ENCODE data around the gene ZDHHC1.

The ZDHHC1 gene, protein sequence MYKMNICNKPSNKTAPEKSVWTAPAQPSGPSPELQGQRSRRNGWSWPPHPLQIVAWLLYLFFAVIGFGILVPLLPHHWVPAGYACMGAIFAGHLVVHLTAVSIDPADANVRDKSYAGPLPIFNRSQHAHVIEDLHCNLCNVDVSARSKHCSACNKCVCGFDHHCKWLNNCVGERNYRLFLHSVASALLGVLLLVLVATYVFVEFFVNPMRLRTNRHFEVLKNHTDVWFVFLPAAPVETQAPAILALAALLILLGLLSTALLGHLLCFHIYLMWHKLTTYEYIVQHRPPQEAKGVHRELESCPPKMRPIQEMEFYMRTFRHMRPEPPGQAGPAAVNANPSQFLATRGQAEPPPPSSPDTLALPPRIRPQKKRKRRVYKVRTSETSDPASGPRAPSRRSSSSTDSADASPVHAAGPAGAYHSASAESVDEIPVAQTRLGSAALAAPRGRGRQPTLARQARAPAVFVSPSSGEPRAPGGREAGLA

GRCh38 chr16:67415872-67416793 lies at the start of gene ZDHHC1:
Gene ZDHHC1, minus strand, starts transcription at chr16:67416477. Its CDS starts 8,702 bp downstream, at chr16:67407775.
- in situ Hi-C loops (cut with MboI; ENCODE audit: low sequenced_read_pairs): no loop called here

GRCh38 chr16:67464565-67464964 lies 48.3 kb upstream of the ZDHHC1 start:
- in situ Hi-C loops (cut with MboI; ENCODE audit: low sequenced_read_pairs): no loop called here

DNA sequence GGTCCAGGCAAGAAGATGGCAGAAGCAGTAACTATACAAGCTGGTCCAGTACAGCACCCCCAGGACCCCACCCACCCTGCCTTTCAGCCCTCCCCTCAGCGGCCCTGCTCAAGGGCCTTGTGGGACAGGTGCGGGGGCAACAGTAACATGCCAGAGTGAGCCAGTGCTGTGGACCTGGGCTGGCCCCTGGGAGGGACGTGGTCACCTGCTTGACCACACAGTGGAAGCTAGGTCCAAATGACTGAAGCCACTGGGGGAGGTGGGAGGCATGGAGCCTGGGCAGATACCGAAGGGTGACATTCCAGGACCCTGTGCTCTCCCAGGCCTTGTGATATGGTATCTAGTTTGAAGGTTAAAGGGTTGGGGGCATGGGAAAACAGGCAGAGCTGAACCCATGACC lies 47.4 kb upstream of the ZDHHC1 start:
- in situ Hi-C loops (cut with MboI; ENCODE audit: low sequenced_read_pairs): no loop called here

- in situ Hi-C loops (cut with MboI; ENCODE audit: low sequenced_read_pairs): no loop called here
Observed at GRCh38 chr16:67463059-67463458, 46.8 kb upstream of the ZDHHC1 start.

DNA sequence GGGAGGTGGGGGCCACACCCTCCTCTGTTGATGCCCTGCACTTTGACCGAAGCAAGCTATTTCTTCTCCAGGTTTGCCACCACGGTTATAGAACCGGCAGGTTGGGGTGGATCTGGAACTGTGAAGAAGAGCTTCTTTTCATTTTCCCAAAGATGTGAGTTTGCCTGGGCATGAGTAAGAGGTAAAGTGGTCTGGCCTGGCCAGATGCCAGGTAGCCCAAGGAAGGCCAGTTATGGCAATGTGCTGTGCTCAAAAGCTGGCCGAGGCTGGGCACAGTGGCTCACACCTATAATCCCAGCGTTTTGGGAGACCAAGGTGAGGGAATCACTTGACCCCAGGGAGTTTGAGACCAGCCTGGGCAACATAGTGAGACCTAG lies 46.0 kb upstream of the ZDHHC1 start:
- in situ Hi-C loops (cut with MboI; ENCODE audit: low sequenced_read_pairs): no loop called here

DNA sequence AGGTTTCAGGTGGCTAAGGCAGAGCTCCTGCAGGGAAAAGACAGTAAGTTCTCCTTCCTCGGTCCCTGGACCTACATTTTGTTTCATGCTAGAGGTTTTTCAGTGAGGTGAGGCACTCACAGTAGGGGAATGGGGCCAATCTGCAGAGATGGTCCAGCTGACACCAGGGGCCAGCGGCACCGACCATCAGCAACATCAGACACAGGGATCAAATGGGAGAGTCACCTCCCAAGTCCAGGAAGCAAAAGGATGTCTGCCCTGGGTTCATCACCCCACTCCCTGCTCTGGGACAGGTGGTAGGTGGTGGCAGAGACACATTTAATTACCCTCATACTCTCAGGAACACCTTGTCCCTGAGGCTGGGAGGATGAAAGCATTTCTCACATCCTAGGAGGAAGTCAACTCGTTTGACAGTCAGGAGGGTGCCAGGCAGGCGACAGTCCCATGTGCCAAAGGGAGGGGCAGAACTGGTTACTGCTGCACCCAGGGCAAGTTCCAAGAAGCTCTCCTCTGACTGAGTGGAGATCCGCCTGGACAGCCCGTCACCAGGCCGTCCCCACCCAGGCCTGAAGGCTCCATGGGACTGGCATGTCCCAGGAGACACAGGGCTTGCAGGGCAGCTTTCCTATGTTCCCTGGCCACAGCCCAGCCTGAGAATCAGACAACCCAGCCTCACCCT lies 45.5 kb upstream of the ZDHHC1 start:
- in situ Hi-C loops (cut with MboI; ENCODE audit: low sequenced_read_pairs): no loop called here

GRCh38 chr16:67460961-67461360 lies 44.7 kb upstream of the ZDHHC1 start:
- in situ Hi-C loops (cut with MboI; ENCODE audit: low sequenced_read_pairs): no loop called here

DNA sequence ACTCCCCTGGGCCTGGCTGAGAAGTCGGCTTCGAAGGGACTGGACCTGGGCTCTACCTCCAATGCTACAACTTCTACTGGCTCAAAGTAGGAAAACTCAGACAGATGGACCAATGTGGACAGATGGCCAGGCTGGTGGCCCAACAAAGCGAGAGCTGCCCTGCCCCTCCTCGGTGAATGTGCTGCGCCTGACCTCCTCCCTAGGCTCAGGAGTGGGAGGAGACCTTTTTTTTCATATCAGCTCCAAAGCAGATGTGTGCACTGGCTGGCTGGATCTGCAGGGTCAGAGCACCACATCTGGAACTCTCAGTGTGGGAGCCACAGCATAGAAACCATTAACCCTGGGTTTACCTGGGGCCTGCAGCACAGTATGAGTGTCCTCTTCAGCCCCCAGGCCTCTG lies 43.9 kb upstream of the ZDHHC1 start:
- in situ Hi-C loops (cut with MboI; ENCODE audit: low sequenced_read_pairs): no loop called here

DNA sequence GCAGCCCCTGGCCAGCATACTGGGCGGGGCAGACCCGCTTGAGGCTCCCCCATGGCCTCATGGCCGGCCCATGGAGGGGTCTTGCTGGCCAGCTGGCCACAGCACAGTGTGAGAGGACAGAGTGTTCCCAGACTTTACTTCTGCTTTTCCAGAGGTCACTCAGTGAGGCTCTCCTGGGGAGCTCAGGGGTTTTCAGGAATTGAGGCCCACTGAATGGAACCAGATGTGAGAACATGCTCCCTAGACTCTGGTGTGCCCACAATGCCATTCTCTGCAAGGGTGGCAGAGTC lies 43.5 kb upstream of the ZDHHC1 start:
- in situ Hi-C loops (cut with MboI; ENCODE audit: low sequenced_read_pairs): no loop called here

GRCh38 chr16:67459066-67459860 lies 43.0 kb upstream of the ZDHHC1 start:
- in situ Hi-C loops (cut with MboI; ENCODE audit: low sequenced_read_pairs): no loop called here

- in situ Hi-C loops (cut with MboI; ENCODE audit: low sequenced_read_pairs): no loop called here
Observed at GRCh38 chr16:67458121-67458641, 41.9 kb upstream of the ZDHHC1 start.

DNA sequence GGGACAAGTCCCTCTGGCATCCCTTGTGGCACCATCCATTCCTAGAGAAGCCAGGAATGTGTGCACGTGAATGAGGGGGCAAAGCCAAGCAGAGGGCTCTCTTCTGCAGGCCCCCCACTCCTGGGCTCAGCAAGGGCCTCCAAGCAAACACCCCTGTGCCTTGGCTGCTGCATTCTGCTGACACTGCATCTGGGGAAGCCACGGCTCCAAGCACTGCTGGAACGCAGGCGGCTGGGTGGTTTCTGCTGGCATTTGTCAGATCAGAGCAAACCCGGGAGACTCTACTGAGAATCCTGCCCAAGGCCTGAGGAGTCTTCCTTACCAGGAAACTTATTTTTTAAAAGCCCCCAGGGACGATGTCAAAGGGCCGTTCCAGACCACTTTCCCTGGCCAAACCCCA lies 41.3 kb upstream of the ZDHHC1 start:
- in situ Hi-C loops (cut with MboI; ENCODE audit: low sequenced_read_pairs): no loop called here

DNA sequence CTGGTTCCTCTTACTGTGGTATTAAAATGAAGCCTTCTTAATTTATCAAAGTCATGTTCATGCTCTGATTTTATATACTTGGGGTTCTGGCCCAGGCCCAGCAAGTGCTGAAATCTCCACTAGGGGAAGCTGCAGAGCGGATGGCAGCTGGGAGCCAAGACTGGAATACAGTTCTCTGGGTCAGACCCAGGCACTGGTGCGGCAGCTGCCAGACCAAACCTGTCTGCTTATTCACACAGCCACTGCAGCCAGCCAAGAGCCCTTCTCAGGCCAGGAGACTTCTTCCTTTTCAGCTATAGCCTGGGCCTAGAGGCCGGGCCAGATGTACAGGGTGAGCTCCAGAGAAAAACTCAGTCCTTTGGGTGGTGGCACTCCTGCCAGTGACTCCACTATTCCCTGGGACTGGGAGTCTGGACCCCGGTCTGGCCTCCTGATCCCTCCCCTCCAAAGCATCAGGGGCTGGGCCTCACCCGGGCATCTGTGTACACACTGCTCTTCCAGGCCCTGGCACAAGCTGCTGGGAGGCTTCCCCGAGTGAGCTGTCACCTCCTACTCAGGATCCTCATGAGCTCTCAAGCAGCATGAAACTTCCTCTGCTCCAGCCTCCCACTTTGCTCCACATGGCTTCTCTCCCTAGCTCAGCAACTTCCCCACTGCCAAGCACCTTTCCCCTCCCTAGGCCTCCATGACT lies 40.3 kb upstream of the ZDHHC1 start:
- in situ Hi-C loops (cut with MboI; ENCODE audit: low sequenced_read_pairs): no loop called here

GRCh38 chr16:67454852-67455251 lies 38.6 kb upstream of the ZDHHC1 start:
- in situ Hi-C loops (cut with MboI; ENCODE audit: low sequenced_read_pairs): no loop called here

DNA sequence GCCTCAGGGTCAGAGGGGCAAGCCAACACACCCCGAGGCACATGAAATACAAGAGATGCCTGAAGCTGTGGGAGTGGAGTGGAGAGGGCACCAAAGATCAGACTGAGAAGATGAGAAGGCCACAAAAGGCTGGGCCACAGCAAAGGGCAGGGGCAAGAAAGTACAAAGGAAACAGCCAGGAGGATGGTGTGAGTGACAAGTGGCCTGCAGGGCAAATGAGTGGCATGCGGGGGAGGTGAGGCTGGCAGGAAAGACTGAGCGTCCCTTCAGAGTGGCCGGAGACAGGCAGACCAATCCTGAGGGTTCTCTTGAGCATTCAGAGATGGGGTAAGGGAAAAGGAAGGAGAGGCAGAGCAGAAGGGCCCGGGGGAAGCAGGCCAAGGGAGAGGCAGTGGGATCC lies 37.8 kb upstream of the ZDHHC1 start:
- in situ Hi-C loops (cut with MboI; ENCODE audit: low sequenced_read_pairs): no loop called here

- in situ Hi-C loops (cut with MboI; ENCODE audit: low sequenced_read_pairs): no loop called here
Observed at GRCh38 chr16:67451704-67452435, 35.6 kb upstream of the ZDHHC1 start.

DNA sequence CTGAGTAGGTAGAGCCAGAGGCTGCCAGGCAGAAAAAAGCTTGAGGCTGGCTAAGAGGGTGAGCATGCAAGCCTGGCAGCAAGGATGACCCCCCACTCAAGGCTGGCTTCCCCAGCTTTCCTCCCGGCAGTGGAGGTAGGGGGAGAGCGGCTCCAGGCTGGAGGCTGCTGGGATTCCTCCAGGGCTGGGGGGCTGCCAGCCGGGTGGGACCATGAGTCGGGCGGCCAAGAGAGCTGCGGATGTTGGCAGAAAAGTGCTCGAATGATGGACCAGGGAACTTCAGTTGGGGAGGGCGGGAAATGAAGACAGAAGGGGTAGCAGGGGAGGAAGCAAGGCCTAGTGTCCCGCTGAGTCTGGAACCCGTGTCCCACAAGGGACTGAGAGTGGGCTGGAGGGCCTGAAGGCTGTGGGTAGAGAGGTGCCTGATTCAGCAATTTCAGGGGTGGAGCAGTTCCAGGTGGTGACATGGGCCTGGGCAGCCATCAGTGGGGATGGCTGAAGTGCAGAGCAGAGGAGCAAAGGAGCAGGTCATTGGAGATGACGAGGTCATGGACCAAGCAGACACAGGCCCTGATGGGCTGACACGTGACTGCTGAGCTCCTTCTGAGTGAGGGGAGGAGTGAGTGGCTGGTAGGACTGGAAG lies 34.9 kb upstream of the ZDHHC1 start:
- in situ Hi-C loops (cut with MboI; ENCODE audit: low sequenced_read_pairs): no loop called here

- in situ Hi-C loops (cut with MboI; ENCODE audit: low sequenced_read_pairs): loop anchor here (25.0 kb wide), 1 partner anchor 487 kb away; the partner anchor contains the start of gene CES3
Observed at GRCh38 chr16:67449739-67450138, 33.5 kb upstream of the ZDHHC1 start.

All from HL-60/S4 treated with retinoic acid at 250 ng/mL for 4 days and 3 days (cell line).